Iris pigment epithelial cell (primary cell): Measurements from ENCODE around the gene ZNF789.
"Not testable (repeated sequence)": the region's sequence is repeated elsewhere in the genome, so short reads cannot be mapped to it uniquely, and the experiment has no call there.

Source experiments
- DNase-seq: peaks from one replicate; pipeline ENCODE4 v3.0.0-alpha.2; 2011; ENCODE audit warnings: low read depth

Gene ZNF789

DNA sequence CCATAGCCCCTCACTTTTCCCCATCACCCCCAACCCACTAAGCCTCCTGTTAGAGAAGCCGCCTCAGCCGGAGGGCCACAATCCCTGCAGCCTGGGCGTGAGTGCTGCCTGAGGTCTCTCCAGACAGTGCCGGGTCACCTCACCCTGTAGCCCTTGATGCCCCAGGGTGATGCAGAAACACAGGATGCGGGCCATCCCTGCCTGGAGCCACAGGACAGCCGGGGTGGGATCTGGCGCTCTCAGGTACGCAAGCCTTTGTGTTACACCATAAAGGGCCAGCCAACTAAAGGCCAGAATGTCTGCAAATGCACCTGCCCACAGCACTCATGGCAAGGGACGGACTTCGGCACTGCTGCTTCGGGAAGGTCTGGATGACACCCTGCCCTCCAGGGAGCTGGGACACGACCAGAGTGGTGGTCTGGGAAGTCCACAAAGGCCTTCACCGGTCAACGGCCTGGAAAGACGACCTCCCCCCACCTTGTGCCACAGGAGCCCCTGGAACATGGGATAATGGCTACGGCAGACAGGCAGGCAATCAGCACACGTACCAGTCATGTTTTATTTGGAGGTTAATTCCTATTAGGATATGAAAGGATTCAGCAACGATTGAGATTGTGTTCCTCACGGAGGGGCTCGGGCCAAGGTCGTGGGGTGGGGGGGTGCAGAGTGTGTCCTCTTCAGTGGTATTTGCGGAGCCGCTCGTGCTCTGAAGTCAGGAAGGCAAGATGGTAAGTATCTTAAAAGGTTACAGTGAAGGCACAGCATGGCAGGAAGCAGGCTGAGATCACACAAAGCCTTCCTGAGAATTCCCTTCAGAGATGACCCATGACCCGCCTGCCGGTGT lies 14.8 kb upstream of the ZNF789 start:
- DNase-seq = no peak

DNA sequence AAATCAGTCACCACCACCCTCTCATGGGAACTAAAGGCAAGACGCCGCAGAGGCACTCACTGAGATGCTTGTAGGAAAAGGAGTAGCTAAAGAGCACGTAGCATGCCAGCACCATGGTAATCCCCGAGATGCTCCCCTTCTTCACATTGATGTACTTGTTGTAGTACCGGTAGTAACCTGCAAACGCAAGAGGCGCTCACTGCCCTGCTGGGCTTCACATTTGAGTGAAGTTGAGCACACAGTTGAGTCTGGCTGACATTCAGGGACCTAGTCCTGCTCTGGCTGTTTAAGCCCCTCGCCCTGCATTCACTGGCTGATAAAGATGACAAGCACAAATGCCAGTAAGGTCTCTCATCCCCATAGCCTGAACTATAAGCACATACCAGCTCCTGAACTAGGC lies 13.6 kb upstream of the ZNF789 start:
- DNase-seq = peak; percentile 42

DNA sequence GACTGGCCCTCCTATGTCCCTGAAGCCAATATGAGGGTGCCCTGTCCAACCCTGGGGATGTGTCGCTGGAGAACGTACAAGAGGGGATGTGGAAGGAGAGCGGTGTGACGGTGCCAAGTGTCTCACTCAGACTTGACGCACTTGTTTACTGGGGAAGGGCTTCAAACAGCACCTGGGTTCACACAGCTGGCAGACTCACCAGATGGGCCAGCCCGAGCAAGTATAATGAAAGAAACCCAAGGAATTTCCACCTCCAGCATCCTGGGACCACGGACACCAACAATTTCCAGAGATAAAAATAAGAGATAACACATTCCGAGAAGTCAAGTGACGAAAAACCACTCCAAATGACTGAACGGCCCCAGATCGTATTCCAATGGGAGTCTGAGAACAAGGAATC lies 12.0 kb upstream of the ZNF789 start:
- no peak for DNase-seq

DNA sequence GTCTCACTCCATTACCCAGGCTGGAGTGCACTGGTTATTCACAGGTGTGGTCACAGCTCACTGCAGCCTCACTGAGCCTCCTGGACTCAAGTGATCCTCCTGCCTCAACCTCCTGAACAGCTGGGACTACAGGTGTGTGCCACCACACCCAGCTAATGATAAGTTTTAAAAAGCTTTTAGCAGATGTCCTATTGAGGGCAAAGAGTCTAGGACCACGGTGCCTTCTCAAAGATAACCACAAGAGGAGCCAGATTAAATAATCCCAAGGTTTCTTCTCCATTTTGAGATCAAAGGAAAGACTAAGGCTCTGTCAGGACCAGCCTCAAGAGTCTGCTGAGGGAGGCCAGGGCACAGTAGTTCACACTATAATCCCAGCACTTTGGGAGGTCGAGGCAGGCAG lies 11.5 kb upstream of the ZNF789 start:
- no peak for DNase-seq

DNA sequence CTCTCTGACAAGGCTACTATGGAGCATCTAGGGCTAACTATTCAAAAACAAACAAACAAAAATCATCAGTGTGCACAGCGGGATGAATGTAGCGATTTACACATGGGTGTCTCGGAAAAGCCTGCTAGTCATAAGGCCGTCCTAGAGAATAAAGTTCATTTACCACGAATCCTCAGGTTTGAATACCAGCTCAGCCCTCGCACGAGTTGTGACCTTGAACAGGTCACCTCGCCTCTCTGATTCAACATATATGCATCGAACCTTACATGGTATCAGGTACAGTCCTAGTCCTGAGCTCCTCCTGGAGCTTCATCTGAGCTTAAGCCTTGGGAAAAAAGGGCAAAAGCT lies 7.3 kb upstream of the ZNF789 start:
- peak; percentile 16 for DNase-seq

DNA sequence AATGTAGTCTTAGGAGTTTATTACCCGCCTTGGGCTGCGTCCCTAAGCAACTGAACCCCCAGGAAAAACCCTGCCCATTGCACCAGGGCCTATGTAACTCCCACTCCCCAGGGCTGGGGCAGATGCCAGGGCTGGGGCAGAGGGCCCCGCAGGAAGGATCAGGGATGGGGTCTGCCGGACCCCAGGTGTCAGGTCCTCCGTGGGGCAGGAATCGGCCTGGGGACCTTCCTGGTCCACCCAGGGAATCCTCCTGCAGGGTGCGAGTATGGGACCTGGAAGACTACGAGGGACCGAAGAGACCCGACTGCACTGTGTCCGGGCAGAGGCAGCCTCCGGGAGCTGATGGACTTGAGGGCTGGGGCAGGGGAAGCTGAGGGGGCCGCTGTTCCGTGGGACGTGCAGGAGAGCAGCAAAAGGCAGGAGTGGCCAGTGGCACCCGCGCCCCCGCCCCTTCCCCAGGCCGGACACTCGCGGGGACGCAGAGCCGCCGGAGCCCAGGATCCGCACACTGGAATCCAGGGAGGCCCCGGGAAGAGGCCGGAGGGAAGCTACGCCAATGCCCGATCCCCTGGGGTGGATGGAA lies 4.3 kb upstream of the ZNF789 start:
- DNase-seq = no peak

DNA sequence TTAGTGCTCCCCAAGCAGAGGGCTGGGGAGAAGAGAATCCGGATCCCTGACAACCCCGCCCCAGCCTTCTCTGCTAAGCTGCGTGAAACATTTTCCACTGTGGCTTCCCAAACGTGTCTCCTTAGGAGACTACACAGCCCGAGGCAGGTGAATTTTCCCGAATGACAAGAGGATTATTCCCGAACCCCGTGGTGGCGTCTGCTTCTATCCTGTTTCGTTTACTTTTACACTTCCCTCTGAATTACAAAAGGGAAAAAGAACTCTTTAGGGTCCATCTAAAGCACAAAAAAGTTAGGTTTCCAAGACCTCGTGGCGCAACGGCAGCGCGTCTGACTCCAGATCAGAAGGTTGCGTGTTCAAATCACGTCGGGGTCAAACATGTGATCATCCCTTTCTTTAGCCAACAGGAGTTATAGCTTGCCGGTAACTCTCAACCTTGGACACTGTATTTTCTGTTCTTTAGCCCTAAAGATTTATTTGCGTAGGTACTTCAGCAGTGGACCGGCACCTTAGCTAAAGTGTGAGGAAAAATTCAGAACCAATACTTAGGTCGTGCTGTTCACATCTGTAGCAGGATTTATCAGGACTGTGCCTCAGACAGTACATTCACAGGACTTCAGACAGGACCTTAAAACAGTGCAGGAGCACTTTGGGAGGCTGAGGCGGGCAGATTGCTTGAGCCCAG lies 3.2 kb upstream of the ZNF789 start:
- DNase-seq = peak; percentile 36

DNA sequence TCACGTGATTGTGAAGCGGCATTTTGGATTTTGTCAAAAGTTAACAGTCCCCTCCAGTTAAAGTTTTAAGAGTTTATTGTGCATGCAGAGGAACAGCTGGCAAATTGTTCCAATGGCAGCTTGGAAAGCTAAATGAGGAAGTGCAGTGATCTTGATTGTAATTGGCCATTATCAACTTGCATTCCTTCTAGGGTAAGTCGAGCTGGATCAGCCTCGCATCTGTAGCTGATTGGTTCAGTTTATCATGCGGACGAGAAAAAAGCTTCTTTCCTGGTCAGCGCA lies 566 bp downstream of the ZNF789 start:
- DNase-seq = peak; percentile 91

DNA sequence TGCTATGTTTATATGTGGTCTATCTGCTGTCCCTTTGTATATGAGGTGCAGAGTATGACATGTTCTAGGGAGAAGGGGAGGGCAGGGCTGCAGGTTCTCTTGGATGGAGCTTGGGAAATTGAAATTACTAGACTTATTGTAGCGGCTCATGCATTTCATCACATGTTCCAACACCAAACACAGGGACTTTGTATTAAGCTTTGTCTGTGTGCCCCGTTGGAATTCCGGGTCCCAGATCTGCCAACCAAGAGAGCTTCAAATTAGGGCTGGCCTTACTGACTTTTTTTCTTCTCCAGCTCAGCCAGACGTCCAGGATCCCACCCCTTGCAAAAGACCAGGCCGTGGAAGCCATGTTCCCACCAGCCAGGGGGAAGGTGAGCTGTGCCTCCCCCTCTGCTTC lies 3.4 kb downstream of the ZNF789 start:
- DNase-seq = no peak

DNA sequence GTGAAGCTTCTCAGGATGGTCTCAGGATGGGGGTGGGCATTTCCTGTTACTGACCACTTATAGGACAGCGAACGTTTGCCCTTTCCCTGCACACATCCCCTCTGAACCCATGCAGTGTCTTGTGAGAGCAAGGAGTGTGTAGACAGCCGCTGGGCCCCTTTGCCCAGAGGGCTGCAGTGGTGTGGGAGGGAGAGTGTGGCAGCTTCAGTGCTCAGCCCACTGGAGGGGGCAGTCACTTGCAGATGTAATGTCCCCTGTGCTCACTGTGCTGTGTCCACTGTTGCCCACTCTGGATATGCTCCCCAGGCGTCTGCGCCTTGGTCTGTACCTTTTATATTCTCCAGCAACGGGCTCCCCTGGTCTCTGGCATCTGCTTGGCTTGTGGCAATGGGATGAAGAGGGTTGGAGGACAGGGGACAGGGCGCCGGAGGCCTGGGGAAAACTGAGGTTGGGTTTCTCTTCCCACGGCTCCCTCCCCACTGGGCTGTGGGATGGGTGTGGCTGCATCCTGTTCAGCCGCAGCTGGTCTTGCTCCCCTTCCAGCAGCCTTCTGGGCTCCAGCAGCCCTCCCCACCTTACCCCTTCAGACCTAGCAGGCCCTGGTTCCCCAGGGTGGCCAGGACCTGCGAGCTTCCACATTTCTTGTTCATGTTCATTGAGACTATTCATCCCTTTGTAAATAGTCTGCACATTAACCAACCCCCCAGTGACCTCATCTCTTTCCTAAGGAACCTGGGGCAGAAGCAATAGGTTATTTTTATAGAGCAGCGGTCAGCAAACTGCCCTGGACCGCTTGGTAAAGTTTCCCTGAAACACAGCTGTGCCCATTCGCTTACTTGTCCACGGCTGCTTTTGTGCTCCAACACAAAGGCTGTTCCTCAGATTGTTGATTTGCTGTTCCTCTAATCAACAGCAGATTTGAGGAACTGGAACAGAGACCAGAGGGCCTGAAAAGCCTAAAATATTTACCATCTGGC lies 6.1 kb downstream of the ZNF789 start:
- DNase-seq = no peak

DNA sequence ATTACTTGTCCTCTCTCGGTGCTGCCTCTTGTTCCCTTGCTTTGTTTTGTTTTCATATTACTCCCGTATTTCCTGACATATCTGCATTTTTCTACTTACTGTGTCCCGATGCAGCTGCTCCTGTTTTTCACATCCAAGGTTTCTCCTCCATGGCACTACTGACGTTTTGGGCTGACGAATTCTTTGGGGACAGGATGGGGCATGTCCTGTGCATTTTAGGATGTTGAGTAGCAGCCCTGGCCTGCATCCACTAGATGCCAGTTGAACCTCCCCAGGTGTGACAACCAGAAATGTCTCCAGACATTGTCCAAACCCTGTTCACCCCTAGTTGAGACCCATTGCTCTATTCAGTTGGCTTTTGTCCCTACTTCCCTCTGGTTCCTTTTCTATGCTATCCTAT lies 12.4 kb downstream of the ZNF789 start:
- no peak for DNase-seq

DNA sequence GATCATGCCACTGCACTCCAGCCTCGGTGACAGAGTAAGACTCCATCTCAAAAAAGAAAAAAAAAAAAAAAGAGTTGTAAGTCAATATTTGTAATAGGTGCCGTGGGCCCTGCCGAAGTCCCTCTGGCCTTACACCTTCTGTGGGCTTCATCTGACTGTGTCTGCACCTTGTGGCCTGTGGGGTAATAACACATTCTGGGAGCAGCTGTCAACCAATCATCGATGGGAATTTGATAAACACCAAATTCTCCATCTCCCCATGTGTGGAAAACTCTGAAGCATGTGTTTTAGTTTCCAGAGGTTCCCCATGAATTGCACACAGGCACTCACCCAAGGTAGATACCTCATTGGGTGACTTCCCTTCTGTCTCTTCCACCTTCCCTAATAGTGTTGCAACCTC lies 16.5 kb downstream of the ZNF789 start:
- DNase-seq = no peak

DNA sequence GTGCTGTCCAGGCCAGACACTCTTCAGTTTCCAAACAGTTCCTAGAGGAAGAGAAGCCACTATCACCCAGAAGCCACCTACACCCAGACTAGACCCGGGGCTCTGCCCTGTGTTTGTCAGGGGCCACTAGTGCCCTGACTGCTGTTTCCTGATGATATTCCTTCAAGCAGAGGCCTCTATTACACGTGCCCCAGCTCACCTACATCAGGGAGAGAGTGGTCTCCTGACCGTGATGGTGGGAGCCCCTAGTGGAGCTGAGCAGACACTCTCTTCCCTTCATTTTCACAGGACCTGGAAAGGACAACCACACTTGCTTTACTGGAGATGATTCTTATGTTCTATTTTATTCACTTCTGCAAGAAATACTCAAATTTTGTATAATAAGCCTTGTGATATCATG lies 18.2 kb downstream of the ZNF789 start:
- DNase-seq = no peak

DNA sequence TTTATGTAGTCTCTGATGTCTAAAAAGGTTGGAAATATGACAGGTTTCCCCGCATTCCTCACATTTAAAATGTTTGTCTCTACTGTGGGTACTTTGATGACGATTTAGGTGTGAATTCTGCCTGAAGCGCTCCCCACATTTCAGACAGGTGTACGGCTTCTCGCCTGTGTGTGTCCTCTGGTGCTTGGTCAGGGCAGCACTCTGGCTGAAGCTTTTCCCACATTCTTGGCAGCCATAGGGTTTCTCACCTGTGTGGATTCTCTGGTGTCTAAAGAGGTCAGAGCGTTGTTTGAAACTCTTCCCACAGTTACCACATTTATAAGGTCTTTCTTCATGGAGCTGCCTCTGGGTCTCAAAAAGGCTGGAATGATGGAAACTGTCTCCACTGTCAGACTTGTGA lies 21.1 kb downstream of the ZNF789 start:
- DNase-seq = no peak

DNA sequence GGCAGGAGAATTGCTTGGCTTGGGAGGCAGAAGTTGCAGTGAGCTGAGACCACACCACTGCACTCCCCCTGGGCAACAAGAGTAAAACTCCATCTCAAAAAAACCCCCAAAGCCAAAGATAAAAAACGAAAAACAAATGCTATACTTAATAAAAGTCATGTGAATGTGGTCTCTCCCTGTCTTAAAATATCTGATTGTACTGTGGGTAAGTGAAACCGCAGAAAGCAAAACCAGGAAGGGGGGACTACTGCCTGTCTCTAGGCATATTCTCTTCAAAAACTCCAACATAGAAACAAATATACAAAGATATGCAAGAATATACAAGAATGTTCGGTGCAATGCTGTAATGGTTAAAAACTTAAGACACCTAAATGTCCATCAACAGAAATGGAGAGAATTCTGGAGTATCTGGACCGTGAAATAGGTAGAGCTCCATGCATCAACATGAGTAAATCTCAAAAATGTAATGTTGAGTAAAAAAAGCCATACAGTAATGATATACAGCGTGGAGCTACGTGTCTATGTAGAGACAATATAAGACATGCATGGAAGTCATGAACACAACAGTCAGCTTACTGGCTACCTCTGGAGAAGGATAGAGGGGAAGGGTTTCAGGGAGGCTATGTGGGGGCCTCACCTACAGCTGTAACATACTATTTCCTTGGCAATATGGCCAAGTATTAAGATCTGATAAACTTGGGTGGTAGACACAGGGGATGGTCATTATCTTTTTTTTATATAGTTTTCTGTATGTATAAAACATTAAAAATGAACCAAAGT lies 25.3 kb downstream of the ZNF789 start:
- no peak for DNase-seq

DNA sequence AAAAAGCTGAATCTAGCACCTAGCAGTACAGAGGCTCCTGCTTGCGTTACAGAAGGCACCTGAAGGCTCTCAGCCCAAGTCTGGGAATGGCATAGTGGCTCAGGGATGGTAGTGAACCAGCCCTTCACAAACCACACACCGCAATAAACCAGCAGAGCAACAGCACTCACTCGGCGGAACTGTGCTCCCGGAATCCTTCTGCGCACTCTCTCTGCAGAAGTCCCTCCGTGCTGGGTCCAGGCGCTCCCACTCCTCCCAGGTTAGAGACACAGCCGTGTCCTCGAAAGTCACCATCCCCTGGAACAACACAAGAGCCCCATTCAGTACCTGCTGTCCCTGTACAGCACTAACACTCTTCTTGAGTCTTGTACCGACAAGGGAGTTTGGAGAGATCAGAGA lies 25.9 kb downstream of the ZNF789 start:
- no peak for DNase-seq

DNA sequence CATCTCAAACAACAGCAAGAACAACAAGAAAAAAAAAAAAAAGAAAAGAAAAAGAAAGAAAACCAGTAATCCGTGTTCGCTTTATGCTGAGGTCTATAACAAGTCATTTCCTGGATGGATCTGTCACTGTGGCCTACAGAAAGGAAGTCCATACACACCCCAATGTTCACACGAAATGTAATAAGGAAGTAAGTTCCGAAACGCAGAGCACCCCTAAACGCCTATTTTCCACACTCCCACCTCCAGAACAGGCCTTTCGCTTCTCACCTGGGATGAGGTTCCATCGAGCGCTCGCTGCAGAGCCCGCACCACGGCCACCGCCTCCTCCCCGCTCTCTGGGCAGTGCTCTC lies 26.7 kb downstream of the ZNF789 start:
- DNase-seq = peak; percentile 17

DNA sequence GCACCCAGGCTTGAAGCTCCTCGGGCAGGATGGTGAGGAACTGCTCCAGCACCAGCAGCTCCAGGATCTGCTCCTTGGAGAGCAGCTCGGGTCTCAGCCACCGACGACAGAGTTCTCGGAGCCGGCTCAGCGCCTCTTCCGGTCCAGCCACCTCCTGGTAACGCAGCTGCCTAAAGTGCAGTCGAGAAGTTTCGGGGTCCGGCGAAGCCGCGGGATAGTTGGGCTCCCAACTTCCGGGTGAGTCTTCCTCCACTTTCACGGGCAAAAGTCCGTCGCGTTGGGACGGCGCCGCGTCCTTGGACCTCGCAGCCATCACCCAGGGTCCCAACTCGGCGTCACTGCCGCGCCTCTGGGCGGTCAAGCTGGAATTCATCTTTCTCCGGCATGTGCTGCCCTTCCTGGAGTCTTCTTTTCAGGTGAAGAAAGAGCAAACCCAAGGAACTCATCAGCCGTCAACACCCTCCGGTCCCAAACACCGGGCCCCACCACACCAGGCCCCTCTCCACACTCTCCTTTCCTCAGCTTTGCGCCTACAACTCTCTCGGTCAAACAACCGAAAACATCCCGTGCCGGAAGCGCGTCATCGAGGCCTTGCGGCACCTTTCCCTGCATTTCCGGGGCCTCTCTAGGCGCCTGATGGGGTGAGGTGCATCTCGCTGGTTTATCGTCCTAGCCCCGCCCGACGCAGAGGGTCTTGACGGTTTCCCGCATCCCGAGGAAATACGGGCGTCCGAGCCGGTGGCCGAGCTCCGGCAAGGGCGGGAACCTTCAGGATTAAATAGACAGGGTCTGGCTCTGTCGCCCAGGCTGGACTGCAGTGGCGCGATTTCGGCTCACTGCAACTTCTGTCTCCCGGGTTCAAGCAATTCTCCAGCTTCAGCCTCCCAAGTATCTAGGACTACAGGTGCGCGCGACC lies 27.3 kb downstream of the ZNF789 start, which contains the start of gene ZNF394:
Gene ZNF394, minus strand, starts transcription at position 561 of the 916 bp plus-strand sequence. Its CDS starts 188 bp downstream, at position 373.
- peak; percentile 93 for DNase-seq

DNA sequence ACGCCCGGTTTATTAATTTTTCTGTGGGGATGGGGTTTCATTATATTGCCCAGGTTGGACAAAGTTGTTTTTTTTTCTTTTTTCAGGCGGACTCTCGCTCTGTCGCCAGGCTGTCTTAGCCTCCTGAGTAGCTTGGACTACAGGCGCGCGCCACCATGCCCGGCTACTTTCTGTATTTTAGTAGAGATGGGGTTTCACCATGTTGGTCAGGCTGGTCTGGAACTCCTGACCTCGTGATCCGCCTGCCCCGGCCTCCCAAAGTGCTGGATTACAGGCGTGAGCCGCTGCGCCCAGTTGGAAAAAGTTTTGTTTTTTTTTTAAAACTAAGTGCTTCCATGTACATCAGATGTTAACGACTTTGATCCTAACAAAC lies 27.9 kb downstream of the ZNF789 start:
- no peak for DNase-seq

DNA sequence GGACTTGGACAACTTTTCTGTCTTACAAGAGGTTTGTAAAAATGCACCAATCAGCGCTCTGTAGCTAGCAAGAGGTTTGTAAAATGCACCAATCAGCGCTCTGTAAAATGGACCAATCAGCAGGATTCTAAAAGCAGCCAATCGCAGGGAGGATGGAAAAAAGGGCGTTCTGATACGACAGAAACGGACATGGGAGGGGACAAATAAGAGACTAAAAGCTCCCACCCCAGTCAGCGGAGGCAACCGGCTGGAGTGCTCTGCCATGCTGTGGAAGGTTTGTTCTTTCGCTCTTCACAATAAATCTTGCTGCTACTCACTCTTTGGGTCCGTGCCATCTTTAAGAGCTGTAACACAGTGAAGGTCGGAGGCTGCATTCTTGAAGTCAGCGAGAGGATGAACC lies 28.5 kb downstream of the ZNF789 start:
- DNase-seq = not testable (repeated sequence)

DNA sequence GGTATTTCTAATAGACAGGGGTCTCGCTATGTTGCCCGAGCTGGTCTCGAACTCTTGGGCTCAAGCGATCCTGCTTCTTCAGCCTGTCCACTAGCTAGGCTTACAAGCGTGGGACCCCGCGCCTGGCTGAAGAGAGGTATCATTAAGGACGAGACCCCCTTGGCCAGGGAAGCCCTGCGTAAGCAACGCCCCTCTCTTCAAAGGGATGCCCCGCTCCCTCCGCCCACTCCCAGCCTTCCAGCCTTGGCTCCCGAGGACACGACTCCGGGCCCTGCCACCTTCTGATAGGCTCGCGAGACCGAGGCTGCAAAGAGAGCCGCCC lies 31.6 kb downstream of the ZNF789 start:
- DNase-seq = no peak
